ENCODE data around the gene GATAD2A.

The GATAD2A gene

DNA sequence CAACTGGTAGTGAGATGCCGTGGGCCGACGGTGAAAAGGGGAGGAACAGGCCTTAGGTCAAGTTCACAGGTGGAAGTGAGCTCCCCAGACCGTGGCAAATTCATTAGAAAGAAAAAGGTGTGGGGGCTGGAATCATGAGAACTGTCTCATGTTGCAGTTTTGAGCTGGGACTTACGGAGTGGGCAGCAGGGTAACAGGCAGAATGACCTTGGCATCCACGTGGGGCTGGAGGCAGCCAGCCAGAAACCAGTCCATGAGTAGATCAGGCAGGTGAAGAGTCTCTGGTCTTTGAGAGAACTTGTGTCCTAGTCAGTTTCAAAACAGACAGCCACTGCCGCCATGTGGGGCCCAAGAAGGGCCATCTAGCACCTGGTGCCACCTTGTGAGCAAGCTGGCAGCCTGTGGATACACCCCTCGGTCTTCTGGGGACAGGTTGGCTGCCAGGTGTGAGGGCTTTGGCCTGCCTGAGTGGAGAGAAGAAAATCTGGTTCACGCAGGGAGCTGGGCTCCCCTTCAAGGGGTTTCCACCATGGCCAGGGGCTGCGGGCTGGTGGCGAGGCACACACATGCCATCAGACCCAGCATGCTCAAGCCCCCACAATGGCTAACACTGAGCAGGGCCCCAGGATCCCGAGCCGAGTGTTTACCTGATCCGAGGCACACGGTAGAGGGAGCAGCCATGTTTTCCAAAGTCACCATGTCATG lies 86.0 kb downstream of the GATAD2A start:
- DNase-seq = no peak

GRCh38 chr19:19492026-19492610 lies 86.6 kb downstream of the GATAD2A start:
- no peak for DNase-seq

DNA sequence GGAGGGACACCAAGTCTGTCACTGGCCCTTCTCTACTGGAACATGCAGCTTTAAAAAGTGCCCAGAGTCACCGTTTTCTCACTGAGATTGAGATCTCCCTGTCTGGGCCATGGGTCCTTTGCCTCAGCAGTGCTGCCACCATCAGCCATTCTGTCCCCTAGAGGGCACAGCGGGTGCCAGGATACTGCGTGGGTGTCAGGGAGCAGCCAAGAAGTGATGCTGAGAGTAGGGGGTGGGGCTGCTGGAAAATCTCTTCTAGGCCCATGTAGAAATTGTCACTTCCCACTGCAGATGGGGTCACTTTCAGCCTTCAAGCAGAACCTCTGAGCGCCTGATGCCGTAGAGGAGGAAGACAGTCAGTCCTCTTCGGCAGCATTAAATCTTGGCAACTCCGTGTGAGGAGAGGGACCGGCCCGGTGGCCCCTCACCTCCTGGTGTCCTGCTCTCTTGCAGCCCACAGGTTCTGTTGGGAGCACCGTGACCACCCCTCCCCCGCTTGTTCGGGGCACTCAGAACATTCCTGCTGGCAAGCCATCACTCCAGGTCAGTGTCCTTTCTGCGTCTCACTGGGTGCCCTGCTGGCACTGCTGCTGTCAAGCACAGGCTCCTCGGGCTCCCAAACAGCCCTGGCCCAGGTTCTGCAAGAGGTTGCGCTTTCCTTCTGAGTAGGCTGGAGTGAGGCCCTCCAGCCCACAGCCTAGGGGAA lies 88.5 kb downstream of the GATAD2A start:
- DNase-seq = no peak

DNA sequence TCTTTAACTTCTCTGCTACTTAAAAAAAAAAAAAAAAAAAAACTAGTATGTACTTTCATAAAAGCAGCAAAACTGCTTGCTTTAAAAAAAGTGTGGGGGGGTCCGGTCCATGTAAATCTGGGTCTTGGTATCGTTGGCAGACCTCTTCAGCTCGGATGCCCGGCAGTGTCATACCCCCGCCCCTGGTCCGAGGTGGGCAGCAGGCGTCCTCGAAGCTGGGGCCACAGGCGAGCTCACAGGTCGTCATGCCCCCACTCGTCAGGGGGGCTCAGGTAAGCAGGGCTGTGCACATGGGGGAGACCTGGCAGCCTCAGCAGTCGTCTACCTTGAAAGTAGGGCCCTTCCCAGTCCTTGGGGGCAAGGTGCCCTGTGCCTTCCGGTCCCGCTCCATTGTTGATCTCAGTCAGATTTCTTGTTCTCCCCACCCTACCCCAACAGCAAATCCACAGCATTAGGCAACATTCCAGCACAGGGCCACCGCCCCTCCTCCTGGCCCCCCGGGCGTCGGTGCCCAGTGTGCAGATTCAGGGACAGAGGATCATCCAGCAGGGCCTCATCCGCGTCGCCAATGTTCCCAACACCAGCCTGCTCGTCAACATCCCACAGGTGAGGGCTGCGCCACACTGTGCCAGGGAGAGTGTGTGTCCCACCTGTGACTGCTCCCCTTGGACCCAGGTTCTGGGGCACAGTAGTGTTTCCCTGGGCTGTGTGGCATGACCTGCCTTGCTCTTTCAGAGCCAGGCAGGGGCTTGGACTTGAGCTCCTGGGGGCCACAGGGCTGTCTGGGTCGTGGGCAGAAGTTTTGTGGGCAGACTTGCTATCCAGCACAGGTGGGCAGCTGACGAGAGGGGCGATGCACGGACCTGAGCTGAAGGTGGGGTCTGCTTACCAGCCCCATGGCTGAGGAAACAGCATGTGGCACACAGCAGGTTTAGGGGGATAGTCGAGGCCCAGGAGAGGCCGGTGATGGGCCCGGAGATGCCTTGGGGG lies 90.4 kb downstream of the GATAD2A start:
- DNase-seq = no peak

DNA sequence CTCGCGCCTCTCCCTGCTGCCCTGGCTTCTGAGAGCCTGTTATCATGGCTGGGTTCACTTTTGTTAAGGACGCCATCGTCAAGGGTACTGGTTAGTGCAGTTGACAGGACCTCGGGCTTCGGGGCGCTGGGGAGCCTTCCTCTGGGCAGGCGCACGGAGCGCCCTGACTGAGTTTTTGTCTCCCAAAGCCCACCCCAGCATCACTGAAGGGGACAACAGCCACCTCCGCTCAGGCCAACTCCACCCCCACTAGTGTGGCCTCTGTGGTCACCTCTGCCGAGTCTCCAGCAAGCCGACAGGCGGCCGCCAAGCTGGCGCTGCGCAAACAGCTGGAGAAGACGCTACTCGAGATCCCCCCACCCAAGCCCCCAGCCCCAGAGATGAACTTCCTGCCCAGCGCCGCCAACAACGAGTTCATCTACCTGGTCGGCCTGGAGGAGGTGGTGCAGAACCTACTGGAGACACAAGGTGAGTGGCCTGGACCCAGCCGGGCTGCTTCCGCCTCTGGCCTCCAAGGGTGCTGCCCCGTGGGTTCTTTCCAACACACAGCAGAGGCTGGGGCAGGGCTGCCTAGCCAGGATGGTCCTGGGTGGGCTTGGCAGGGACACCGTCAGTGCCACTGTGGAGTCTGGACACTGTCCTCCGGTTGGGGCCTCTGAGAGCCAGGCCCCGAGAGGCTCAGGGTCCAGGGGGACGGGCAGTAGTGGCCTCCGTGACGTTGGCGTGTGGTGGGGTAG lies 92.9 kb downstream of the GATAD2A start:
- no peak for DNase-seq

GRCh38 chr19:19499272-19499995 lies 94.0 kb downstream of the GATAD2A start:
- DNase-seq = no peak

GRCh38 chr19:19500975-19501644 lies 95.6 kb downstream of the GATAD2A start:
- no peak for DNase-seq

DNA sequence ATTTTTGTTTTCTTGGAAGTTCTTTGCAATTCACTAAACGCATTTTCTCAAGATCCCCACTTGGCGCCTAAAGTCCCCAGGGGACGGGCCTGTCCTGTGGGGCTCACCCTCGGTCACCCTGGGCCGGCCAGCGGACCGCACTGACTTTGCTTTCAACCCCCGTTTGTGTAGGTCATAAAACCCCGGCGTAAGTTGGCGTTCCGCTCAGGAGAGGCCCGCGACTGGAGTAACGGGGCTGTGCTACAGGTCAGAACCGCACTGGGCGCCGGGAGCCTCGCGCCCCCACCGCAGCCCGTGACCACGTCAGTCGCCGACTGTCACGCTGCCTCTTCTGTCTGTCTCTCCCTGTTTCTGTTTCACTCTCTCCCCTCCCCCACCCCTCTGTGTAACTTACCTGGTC lies 96.3 kb downstream of the GATAD2A start:
- DNase-seq = no peak

- DNase-seq = no peak
Observed at GRCh38 chr19:19502281-19502680, 96.8 kb downstream of the GATAD2A start.

DNA sequence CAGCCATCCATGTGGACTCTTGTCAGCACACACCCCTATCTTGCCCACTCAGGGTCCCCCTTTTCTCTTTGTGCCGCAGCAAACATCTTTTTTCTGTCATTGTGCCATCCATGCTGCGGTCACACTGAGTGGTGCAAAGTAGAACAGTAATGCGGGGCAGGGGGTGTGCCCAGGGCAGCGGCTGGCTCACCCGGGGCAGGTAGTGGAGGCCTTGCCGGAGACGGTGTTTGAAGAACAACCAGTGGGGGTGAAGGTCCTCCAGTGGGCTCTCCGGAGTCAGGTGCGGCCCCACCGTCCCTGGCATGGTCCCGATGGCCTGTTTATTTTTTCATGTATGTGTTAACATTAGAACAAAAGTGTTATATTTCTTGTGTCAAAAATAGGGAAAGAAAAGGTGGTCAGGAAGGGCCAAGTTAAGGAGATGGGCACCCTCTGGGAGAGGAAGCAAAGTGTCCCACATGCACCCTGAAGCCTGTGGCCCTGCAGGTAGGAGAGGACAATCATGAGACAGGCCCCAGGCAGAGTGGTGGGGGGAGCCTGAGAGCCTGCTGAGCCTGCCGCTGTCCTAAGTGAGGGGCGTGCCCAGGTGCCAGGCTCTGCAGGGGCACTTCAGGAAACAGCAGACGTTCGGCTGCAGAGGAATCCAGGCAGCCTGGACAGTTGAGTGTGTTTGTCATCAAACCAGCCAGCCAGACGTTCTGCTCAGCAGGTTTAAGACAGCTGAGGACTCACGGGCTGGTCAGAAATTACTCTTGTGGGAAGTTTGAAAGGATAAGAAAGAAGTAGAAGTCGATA lies 97.5 kb downstream of the GATAD2A start:
- no peak for DNase-seq

DNA sequence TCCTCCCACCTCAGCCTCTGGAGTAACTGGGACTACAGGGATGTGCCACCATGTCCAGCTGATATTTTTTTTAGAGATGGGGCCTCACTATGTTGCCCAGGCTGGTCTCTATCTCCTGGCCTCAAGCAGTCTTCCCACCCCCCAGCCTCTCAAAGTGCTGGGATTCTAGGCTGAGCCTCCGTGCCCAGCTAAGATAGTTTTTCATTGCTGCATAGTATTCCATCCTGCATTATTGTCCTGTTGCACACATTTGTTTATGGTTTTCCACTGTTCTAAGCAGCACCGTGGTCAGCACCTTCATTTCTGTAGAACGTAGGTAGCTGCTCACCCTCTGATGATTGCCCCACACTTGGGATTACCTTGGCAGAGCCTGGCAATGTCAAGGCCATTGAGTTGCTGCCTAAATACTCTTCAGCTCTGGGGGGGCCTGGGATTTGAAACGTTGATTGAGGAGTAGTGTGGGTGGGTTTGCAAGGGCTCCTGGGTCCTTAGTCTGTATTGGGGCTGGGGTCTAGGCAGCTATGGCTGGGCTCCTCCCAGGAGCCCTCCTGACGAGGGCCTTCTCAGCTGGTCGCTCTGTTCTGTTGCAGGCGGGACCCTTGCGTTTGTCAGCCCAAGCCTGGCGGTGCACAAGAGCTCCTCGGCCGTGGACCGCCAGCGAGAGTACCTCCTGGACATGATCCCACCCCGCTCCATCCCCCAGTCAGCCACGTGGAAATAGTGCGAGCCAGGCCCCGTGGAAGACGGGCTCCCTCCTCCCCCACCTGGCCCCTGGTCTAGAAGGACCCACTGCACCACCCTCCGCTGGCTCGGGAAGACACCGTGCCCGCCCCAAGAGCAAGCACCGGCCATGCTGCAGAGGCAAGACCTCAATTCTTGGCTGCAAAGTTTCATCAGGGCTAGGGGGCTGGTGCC lies 99.5 kb downstream of the GATAD2A start:
- no peak for DNase-seq

DNA sequence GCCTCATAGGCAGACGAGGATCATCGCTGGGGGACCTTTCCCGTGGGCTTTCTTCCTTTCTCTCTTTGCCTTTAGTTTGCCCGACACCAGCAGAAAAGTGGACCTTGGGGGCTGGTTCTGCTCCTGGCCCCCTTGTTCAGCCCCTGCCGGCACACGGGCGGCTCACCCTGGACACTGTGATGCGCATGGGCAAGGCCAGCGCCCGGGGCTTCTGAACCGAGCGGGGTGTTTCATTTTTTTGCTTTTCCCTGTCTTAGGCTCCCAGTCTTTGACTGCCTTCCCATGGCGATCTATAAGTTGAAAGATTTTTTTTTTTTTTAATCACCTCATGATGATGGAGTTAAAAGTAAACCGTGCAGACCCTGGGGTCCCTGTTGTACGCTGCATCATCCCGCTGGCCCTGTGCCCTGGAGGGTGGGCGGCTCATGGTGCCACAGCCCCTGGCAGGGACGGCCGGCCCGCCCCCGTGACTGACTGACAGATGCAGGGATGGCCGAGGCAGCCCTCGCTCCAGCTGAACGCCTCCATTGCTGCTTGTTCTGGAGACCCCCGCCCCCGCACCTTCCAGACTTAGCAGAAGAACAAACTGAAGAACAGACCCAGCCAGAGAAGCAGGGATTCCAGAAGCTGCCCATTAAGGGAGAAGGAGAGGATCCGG lies 100.3 kb downstream of the GATAD2A start:
- no peak for DNase-seq

- DNase-seq = no peak
Observed at GRCh38 chr19:19506592-19506991, 101.1 kb downstream of the GATAD2A start.

- DNase-seq = no peak
Observed at GRCh38 chr19:19507354-19507753, 101.9 kb downstream of the GATAD2A start.

GRCh38 chr19:19508217-19508616 lies 102.7 kb downstream of the GATAD2A start:
- DNase-seq = no peak

- no peak for DNase-seq
Observed at GRCh38 chr19:19510432-19510831, 105.0 kb downstream of the GATAD2A start.

GRCh38 chr19:19513682-19514081 lies 108.2 kb downstream of the GATAD2A start:
- no peak for DNase-seq

DNA sequence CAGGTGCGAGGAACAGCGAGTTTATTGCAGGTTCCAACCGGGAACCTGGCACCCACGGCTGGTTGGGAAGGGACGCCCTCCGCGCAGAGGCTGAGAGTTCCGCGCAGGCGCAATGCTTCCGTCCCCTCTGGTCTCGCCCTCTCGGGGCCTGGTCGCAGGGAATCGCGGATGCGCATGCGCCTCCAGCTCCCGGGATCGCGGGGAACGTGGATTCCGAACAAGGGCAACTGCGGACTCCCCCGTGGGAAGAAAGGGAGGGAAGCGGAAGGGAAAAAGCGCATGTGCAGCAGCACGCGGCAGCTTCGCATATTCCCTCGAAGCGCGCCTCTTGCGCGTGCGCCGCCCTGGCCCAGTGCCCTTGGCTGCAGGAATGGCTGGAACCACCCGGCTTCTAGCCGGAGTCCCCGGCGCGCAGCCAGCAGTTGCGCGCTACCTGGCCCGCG lies 108.8 kb downstream of the GATAD2A start:
- no peak for DNase-seq

All from activated CD4-positive, alpha-beta T cell treated with anti-CD3 and anti-CD28 coated beads, Interleukin-2, amount 50 U/mL, for 1 hour (primary cell).